Jurkat, Clone E6-1 (cell line): ENCODE data around the gene ADIPOQ. TPM values are rescaled to one million over a fixed set of nuclear protein-coding genes. Genes with fewer than 3 reads are reported as not detected.
"Not testable (repeated sequence)": the region's sequence is repeated elsewhere in the genome, so short reads cannot be mapped to it uniquely, and the experiment has no call there.

Source experiments
- DNase-seq: peaks from one replicate; pipeline ENCODE4 v3.0.0-alpha.2; 2011; ENCODE audit warnings: low read depth, low spot score
- H3K4me3 ChIP-seq: 2 replicates; pipeline ENCODE4 v1.5.1; 2011; ENCODE audit warnings: mild to moderate bottlenecking, low read length, control low read depth, moderate library complexity
- polyA plus RNA-seq: library from polyadenylated mRNA; unstranded; fragments of >200 nt; gene quantifications from one replicate; pipeline ENCODE4 v1.2.1, GENCODE V29; 2012; ENCODE audit warnings: missing spikeins; ENCODE audit not compliant: insufficient read length, insufficient read depth

Gene ADIPOQ
- not detected for polyA plus RNA-seq

DNA sequence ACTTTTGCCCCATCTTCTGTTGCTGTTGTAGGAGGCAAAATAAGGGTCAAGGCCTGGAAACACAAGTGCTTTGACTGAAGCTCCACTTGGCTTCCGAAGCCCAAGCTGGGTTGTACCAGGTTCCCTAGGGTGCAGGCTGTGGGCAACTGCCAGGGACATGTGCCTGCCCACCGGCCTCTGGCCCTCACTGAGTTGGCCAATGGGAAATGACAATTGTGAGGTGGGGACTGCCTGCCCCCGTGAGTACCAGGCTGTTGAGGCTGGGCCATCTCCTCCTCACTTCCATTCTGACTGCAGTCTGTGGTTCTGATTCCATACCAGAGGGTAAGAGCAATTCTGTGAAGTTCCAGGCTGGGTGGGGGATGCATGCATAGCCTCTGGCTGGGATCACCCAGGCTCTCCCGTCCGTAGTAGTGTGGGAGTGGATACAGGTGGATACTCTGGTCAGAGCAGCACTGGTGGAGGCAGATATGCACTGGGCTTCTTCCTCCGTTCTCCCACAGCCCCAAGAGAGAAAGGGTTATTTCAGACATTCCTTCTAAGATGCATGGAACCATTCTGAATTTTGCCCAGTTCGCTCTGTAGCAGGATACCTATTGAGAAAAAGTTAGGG, at the start of gene ADIPOQ:
Gene ADIPOQ (plus strand): TSS at position 285 of the 613 bp plus-strand sequence. CDS start 10,349 bp downstream, outside the sequence.
- H3K4me3 ChIP-seq, result no peak within 1 kb of the TSS
- DNase-seq, result no peak

DNA sequence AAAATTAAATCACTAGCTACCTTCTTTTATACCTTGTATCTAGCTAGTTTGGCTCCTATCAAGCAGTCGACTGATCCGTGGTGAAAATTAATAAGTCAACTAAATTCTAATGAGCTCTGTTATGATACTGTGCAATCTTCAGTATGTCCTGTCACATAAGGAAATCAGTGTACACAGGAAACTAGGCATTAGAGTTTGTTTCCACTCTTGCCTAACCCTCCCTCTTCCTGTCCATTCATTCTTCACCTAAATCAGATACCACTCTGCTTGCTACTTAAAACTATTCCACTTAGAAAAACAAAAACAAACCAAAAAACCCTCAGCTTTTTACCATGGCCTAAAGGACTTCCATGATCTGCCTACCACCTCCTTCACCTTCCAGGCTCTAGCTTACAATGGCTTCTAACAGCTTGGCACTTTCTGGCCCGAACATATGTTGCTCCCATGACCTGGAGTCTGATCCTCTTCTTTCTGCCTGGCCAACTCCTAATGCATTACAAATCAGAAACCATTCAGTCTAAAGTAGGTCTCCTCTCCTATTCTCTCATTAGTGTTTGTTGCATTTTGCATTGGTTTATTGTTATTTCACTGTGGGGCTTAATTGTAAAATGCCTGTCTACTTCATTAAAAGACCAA, 44.2 kb upstream of the ADIPOQ start:
- DNase-seq, result no peak

GRCh38 chr3:186800285-186800684, 42.2 kb upstream of the ADIPOQ start:
- DNase-seq, result no peak
- H3K4me3 ChIP-seq, result no peak overlapping the region

More for the DNA sequence above, 44.2 kb upstream of the ADIPOQ start:
- H3K4me3 ChIP-seq, result no peak overlapping the region

- H3K4me3 ChIP-seq, result no peak overlapping the region
- DNase-seq, result no peak
Measured at GRCh38 chr3:186802701-186803100, 39.8 kb upstream of the ADIPOQ start.

DNA sequence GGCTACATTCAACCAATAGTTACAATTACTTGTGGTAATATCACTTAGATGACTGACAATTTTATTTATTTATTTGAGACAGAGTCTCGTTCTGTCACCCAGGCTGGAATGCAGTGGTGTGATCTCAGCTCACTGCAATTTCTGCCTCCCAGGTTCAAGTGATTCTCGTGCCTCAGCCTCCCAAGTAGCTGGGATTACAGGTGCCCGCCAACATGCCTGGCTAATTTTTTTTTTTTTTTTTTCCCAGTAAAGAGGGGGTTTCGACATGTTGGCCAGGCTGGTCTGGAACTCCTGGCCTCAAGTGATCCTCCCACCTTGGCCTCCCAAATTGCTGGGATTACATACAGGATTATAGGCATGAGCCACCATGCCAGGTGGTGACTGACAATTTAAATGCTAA, 39.1 kb upstream of the ADIPOQ start:
- not testable (repeated sequence) for H3K4me3 ChIP-seq, DNase-seq

DNA sequence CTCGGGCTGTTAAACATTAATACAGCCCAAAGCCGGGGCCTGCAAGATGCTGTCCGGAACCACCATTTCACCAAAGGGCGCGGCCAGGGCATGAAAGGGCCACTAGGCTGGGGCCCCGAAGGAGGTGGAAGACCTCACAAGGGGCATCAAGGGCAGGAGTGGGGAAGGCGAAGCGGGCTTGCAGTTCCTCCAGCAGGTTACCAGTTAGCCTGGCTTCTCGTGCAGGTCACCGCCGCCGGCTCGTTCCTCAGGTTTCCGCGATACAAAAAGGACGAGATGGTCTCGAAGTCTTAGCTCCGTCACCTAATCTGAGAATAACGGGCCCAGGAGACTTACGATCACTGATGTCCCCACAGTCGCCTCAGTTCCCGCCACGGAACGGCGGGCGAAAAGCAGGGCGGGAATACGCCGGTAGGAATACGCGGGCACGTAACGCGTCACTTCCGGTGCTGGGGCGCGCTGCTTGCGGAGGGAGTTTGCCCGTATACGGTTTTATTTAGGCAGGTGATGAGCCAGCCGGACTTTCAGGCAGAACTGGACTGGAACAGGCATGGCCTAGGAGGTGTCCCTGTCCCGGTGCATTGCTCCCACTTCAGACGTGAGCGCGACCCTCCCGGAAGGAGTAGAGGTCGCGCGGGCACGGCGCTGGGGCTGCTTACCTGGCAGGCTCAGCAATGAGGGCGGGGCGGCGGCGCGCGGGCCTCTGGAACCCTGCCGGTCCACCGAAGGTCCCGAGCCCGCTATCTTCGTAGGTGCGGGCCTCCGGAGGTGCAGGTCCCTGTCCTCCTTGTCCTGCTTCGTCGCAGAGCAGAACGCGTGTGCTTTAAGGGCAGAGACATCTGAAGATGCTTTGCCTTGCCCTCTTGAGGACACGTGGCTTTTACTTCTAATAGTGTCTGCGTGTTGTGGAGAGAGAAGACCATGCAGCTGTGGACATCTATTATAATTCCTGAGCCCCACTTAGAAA, 36.1 kb upstream of the ADIPOQ start, which contains the start of gene RFC4:
Gene RFC4 (minus strand): TSS at position 394 of the 967 bp plus-strand sequence. CDS start 1,769 bp downstream, outside the sequence.
- peak; percentile 81 for DNase-seq
- H3K4me3 ChIP-seq, result peak within 1 kb of the TSS; percentile 98

GRCh38 chr3:186807231-186807630, 35.3 kb upstream of the ADIPOQ start:
- H3K4me3 ChIP-seq, result peak overlapping the region; percentile 98
- peak; percentile 81 for DNase-seq

DNA sequence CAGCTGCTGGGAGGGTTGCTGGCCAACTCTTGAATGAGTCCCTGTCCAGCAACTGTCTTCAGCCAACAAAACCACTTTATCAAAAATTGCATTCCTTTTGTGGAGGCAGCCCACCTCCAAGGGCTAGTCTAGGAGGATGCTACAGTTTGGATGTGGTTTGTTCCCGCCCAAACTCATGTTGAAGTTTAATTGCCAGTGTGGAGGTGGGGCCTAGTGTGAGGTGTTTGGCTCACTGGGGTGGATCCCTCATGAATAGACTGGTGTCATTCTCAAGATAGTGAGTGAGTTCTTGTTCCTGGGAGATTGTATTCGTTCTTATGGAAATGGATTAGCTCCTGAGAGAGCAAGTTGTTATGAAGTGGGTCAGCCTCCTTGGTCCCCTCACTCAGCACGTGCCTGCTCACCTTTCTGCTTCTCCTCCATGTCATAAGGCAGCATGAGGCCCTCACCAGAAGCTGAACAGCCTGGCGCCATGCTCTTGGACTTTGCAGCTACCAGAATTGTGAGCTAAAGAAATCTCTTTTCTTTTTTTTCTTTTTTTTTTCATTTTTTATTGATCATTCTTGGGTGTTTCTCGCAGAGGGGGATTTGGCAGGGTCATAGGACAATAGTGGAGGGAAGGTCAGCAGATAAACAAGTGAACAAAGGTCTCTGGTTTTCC, 32.0 kb upstream of the ADIPOQ start:
- DNase-seq, result peak; percentile 39
- no peak overlapping the region for H3K4me3 ChIP-seq

DNA sequence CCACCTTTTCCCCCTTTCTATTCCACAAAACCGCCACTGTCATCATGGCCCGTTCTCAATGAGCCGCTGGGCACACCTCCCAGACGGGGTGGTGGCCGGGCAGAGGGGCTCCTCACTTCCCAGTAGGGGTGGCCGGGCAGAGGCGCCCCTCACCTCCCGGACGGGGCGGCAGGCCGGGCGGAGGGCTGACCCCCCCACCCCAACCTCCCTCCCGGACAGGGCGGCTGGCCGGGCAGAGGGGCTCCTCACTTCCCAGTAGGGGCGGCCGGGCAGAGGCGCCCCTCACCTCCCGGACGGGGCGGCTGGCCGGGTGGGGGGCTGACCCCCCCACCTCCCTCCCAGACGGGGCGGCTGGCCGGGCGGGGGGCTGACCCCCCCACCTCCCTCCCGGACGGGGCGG, 31.2 kb upstream of the ADIPOQ start:
- not testable (repeated sequence) for DNase-seq

GRCh38 chr3:186814100-186814499, 28.4 kb upstream of the ADIPOQ start:
- no peak for DNase-seq

More for the DNA sequence above, 31.2 kb upstream of the ADIPOQ start:
- not testable (repeated sequence) for H3K4me3 ChIP-seq

DNA sequence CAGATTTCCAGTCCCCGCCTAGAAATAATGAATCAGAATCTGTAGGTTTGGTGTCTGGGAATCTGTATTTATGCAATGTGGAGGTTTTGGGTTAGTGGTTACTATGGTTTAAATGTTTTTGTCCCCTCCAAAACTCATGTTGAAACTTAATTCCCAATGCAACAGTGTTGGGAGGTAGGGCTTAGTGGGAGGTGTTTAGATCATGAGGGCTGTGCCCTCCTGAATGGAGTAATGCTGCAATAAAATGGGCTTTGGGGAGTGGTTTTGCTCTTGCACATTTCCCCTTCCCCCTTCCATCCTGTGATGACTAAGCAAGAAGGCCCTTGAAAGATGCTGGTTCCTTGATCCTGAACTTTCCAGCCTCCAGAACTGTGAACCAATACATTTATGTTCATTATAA, 27.1 kb upstream of the ADIPOQ start:
- DNase-seq, result peak; percentile 17
- H3K4me3 ChIP-seq, result no peak overlapping the region

More at GRCh38 chr3:186814100-186814499, 28.4 kb upstream of the ADIPOQ start:
- H3K4me3 ChIP-seq, result no peak overlapping the region

GRCh38 chr3:186818516-186818915, 24.0 kb upstream of the ADIPOQ start:
- H3K4me3 ChIP-seq, result no peak overlapping the region
- no peak for DNase-seq

DNA sequence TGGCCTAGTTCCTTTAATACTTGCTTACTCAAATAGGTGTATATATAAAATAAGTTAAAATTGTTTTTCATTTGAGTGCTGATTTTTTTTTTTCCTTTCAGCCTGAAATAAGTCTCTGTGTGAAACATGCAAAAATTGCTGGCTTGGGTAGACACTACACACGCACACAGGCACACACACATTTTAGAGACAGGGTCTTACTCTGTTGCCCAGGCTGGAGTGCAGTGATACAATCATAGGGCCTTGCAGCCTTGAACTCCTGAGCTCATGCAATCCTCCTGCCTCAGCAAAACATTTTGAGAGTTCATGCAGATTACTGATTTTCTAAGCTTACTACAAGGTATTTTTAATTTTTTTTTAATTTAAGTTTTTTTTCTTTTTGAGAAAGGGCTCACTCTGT, 23.6 kb upstream of the ADIPOQ start:
- H3K4me3 ChIP-seq, result no peak overlapping the region
- no peak for DNase-seq

DNA sequence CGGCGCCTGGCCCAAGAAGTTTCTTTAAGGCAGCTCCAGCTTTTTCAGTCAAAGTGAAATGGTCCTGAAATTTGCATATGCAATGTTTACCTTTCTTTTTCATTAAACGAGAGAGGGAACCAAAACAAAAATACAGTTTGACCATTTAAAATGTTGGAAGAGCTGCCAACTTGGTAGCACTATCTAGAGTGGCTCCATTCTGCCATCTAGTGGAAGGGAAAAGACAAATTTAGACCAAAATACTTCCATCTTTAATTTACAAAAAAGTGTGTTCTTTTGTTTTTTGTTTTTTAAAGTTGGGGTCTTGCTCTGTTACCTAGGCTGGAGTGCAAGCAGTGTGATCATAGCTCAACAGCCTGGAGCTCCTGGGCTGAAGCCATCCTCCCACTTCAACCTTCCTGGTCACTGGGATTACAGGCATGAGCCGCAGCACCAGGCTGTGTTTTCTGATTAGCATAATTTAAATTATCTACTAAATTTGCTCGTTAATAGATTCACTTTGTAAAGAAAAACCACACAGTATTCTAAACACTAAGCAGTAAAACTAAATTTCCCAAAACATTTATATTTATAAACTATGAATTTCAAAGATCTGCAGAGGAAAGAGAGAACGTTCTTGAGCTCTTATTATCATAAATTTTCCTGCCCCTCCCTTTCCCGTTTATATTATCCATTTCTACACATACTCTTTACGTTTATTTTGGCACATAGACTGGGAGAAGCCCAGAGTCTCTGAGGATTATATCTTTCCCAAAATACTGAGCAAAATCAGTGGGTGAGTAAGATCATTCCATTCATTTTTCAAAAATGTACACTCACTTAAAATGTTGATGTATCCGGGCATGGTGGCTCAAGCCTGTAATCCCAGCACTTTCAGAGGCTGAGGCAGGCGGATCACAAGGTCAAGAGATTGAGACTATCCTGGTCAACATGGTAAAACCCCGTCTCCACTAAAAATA, 20.8 kb upstream of the ADIPOQ start:
- no peak overlapping the region for H3K4me3 ChIP-seq
- peak; percentile 55 for DNase-seq

DNA sequence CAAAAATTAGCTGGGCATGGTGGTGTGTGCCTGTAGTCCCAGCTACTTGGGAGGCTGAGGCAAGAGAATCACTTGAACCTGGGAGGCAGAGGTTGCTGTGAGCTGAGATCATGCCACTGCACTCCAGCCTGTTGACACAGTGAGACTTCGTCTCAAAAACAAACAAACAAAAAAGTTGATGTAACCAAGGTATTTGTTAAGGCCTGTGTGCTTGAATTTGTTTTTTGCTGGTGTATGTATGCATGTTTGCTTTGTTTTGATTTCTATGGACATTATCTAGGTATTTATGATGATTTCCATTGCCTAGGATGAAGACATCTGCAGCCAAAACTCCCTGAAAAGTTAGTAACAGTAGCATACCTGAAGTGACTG, 20.1 kb upstream of the ADIPOQ start:
- DNase-seq, result not testable (repeated sequence)

GRCh38 chr3:186823386-186823785, 19.1 kb upstream of the ADIPOQ start:
- DNase-seq, result no peak
- no peak overlapping the region for H3K4me3 ChIP-seq

More for the DNA sequence above, 20.1 kb upstream of the ADIPOQ start:
- not testable (repeated sequence) for H3K4me3 ChIP-seq

GRCh38 chr3:186824430-186825139, 17.9 kb upstream of the ADIPOQ start:
- no peak for DNase-seq
- H3K4me3 ChIP-seq, result no peak overlapping the region
